ENCODE measurements around the gene CHST11.

GRCh38 chr12:104650541-104650940, 193.8 kb downstream of the CHST11 start:
- TF ChIP-seq POLR2A (IDR thresholded peaks at IDR 0.05; ENCODE audit: low read length) (no peak), GATA1 (IDR thresholded peaks at IDR 0.05; ENCODE audit: low read depth, low read length) (no peak)
